Raji (cell line): ENCODE results near the gene WBP1L.

Source experiments
- POLR2A ChIP-seq: IDR thresholded peaks from 2 replicates; pipeline ENCODE4 v1.6.1; 2011; ENCODE audit warnings: low read depth, low read length, control low read depth; ENCODE audit not compliant: insufficient read depth

WBP1L gene

DNA sequence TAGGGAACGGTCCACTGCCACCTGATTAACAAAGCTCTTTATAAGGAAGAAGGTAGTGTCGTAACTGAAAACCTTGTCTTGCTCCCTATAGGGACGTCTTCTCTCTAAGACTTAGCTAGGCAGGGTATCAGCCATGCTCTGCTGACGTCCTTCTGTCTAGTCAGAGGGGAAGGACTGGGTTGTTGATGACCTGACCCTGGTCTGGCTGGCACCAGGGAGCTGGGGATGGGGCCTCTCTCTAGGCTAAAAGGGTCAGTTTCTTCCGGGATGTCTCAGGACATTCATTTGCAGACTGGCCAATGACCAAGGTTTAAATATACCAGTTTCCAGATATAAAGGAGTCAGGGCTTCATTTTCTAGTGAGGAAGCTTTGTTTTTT is 83.8 kb downstream of the WBP1L start:
- TF ChIP-seq POLR2A: no peak

- TF ChIP-seq POLR2A: no peak
Observed at GRCh38 chr10:102831322-102832071, 87.7 kb downstream of the WBP1L start.

GRCh38 chr10:102832248-102832647 is 88.5 kb downstream of the WBP1L start:
- no peak for TF ChIP-seq POLR2A

DNA sequence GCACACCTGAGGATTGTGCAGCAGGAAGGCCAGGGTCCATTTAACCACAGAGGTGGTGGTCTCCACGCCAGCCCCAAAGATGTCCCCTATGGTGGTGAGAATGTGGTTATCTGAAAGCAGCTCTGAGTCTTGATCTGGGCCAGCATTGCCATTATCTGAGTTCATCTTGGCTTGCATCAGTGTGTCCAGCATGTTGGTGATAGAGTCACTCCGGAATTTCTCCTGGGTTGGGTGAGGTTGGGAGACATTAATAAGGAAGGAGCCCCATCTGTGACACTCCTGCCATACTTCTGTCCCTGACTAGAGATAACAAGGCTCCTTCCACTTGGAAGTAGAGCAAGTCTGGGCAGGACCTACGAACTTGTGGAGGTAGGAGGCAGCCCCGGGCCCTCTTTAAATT is 89.2 kb downstream of the WBP1L start:
- TF ChIP-seq POLR2A: no peak

DNA sequence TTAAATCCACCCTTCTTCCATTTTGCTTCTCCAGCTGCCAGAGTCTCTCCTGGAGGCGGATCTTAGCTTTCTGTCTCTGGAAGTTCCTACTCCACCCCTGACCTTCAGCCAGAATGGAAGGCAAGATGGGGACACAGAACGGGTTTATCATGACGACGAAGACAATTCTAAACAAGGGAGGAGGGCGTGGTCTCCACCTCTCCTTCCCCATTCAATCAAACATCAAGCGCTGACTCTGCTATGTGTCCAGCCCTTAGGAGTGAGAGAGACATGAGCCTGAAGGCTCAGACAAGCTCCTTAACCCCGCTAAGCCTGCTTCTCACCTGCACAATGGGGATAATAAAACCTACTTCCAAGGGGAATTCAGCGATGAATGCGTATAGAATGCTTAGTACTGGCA is 90.4 kb downstream of the WBP1L start:
- TF ChIP-seq POLR2A: no peak

DNA sequence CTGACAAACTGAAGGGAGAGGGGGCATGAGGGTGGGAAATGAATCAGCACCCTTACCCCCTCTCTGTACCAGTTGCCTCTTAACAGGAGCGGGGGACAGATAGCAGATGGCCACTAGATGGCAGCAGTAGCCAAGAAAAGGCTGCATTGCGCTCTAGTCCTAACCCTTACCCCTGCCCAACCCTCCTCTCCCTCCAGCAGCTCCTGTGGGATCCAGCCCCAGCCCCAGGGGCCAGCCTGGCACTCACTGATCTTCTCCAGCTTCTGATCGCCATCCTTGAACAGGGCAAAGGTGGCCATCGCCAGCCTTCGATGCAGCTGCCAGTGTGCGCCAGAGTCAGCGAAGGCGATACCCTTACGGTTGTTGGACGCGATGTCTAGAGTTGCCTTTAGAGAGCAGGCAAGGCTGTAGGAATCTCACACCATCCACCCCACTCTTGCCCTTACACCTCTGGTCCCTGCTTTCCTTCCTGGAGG is 91.3 kb downstream of the WBP1L start:
- TF ChIP-seq POLR2A: no peak

GRCh38 chr10:102837230-102837721 is 93.5 kb downstream of the WBP1L start, which contains the start of gene CYP17A1:
Gene CYP17A1, minus strand, starts transcription at chr10:102837413. Its CDS starts 52 bp downstream, at chr10:102837361.
- TF ChIP-seq POLR2A: no peak

DNA sequence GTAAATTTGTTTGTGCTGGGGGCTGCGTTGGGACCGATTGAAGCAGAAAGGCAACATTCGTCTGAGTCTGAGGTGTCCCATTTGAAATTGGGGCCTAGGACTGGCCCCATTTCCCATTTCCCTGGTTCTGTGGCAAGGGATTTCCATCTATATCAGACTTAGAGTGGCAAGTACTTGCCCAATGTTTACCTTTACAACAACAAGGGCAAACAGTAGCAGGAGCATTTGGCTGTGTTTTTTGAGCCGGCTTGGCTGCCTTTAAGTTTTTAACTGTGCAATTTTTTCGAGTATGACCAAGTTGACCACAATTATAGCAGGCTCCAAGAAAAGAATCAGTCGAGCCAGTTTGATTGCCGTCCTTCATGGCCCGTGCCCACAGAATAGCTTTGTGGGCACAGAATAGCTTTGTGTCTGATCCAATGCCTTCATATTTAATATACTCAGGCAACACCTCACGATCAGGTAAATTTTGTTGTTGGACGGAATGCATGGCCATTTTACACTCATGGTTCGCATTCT is 98.1 kb downstream of the WBP1L start:
- no peak for TF ChIP-seq POLR2A

GRCh38 chr10:102845352-102845902 is 101.7 kb downstream of the WBP1L start:
- TF ChIP-seq POLR2A: no peak

DNA sequence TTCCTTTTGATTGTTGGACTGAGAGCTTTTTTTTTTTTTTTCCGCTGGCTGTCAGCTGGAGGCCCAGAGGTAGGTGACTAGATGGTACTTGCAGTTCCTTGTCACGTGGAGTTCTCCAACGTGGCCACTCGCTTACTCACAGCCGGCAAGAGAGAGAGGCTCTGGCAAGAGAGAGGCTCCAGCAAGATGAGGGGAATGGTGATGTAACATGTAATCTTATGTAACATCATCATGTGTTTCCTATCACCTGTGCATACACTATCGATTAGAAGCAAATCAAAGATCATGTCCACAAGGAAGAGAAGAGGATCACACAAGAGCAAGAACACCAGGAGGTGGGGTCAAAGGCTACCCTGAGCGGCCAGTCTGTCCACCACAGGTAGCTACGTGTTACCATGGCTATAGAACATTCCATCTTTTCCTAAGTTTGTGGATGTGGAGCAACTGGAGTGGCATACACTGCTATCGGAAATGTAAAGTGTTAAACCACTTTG is 106.3 kb downstream of the WBP1L start:
- no peak for TF ChIP-seq POLR2A

DNA sequence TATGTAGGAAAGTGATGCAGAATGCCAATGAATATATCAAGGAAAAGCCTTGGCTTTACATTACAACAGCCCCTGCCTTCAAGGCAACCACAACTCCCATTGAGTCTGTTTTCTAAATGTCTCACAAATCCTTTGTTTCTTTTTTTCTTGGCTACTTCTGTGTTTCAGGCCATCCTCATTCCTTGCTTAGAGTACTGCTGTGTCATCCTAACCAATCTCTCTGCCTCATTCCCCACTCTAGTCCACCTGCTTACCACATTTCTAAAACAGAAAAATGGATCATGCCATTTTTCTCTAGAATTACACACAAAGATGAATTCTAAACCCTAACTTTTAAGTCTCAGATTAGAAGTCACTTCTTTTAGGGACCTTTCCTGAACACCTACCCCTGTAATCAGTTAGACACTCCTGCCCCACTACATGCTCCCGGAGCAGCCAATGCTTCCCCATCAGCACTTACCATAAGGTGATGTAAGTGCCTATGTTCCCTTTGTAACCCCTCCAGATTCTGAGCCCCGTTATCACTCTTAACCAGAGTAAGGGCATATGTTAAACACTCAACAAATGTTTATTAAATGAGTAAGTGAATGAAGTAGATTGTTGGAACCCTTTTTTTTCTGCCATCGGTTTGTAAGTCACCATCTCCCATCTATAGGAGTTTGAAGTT is 113.1 kb downstream of the WBP1L start:
- TF ChIP-seq POLR2A: no peak

GRCh38 chr10:102859911-102860310 is 116.2 kb downstream of the WBP1L start:
- TF ChIP-seq POLR2A: no peak

DNA sequence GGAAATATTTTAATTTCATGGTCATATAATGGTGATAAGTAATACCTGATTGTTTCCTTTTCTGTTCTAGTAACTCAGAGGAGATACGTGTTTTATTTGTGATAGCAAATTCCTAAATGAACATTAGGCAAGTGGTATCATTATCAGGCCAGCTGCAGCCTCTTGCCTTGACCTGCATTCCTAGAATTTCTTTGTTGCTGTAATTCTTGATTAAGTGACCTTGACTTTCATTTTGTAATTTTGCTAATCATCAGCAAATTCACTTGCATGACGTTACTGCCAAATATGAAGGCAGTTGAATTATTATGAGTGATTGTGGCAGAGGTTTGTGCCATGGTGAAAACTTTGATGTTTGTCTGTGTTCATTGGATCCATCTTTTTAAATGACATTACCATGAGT is 119.9 kb downstream of the WBP1L start:
- no peak for TF ChIP-seq POLR2A

DNA sequence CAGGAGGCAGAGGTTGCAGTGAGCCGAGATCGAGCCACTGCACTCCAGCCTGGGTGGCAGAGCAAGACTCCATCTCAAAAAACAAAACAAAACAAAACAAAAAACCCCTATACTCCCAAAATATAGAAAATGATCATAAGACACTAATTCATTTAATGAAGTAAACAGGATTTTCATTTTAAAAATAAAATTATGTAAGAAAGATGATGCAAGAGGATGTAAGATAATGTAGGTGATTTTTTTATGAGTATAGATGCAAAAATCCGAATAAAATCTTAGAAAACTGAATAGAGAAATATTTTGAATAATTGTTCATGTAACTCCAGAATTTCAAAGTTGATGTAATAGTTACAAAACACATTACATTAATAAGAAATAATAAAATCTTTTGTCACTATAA is 121.9 kb downstream of the WBP1L start:
- TF ChIP-seq POLR2A: no peak
